Neural crest cell (in vitro differentiated cells): ENCODE data around the gene ACR. TPM values are rescaled to one million over a fixed set of nuclear protein-coding genes. Genes with fewer than 3 reads are reported as not detected.
"Not testable (repeated sequence)": the region's sequence is repeated elsewhere in the genome, so short reads cannot be mapped to it uniquely, and the experiment has no call there.

Experiments
- DNase-seq: peaks from one replicate; pipeline ENCODE4 v3.0.0; 2021; ENCODE audit warnings: low read depth, mixed read lengths, low spot score
- H3K27ac Mint-ChIP-seq: one replicate; pipeline ENCODE4 v1.8.0; 2021; ENCODE audit warnings: mild to moderate bottlenecking, mixed read lengths; ENCODE audit not compliant: unreplicated experiment
- H3K27me3 Mint-ChIP-seq: 2 replicates; pipeline ENCODE4 v1.8.0; 2021; ENCODE audit warnings: low read depth, mild to moderate bottlenecking, mixed read lengths
- H3K36me3 Mint-ChIP-seq: 2 replicates; pipeline ENCODE4 v1.8.0; 2021; ENCODE audit warnings: low read depth, mild to moderate bottlenecking, mixed read lengths
- H3K4me1 Mint-ChIP-seq: 2 replicates; pipeline ENCODE4 v1.8.0; 2021; ENCODE audit warnings: mixed read lengths
- H3K4me3 Mint-ChIP-seq: one replicate; pipeline ENCODE4 v1.8.0; 2021; ENCODE audit warnings: mild to moderate bottlenecking, mixed read lengths
- H3K9me3 Mint-ChIP-seq: 2 replicates; pipeline ENCODE4 v1.8.0; 2021; ENCODE audit warnings: mixed read lengths
- CTCF ChIP-seq: fragments of 200-600 bp; sonication (generic); conservative IDR thresholded peaks from 2 replicates; pipeline ENCODE4 v1.5.0; 2021; ENCODE audit warnings: antibody characterized with exemption, mild to moderate bottlenecking
- total RNA-seq: library from RNA; stranded (reverse); gene quantifications from 2 replicates; pipeline ENCODE4 v1.2.1, GENCODE V29; 2021

Gene ACR
- total RNA-seq, 1 donor from 2014 or later = not detected

- H3K9me3 Mint-ChIP-seq = no peaks in the 10 kb centered on the region
- H3K4me1 Mint-ChIP-seq = no peaks in the 10 kb centered on the region
- no peak for TF ChIP-seq CTCF
- DNase-seq = no peak
- H3K4me3 Mint-ChIP-seq = no peak overlapping the region
- peaks cover 33% of the 10 kb centered on the region for H3K27me3 Mint-ChIP-seq
- H3K36me3 Mint-ChIP-seq = no peaks in the 10 kb centered on the region
- H3K27ac Mint-ChIP-seq = no peak overlapping the region
These were observed 1.9 kb downstream of the ACR start for GRCh38 chr22:50739894-50740293.

DNA sequence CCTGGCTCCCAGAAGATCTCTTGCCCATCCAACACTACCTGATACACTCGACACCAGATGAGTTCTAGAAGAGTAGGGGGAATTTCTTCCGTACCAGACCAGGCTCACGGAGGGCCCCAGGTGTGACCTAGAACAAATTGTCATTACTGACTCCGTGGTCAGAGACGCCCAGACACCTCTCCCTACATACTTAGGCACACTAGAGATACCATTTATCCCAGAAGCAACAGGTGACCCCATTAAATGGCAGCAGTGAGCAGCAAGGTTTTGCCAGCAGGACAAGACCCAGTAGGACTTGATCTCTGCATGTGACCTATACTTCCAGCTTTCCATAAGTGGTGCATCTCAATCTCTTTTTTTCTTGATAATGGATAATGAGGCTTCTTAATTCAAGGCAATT is 2.7 kb downstream of the ACR start:
- not testable (repeated sequence) for DNase-seq, H3K9me3 Mint-ChIP-seq, H3K4me1 Mint-ChIP-seq, H3K4me3 Mint-ChIP-seq, H3K36me3 Mint-ChIP-seq, H3K27ac Mint-ChIP-seq
- H3K27me3 Mint-ChIP-seq = peaks cover 29% of the 10 kb centered on the region

- not testable (repeated sequence) for H3K4me1 Mint-ChIP-seq, H3K27ac Mint-ChIP-seq
- H3K27me3 Mint-ChIP-seq = peaks cover 14% of the 10 kb centered on the region
These were observed 6.4 kb downstream of the ACR start for GRCh38 chr22:50744424-50744823.

GRCh38 chr22:50747521-50747920 is 9.5 kb downstream of the ACR start:
- not testable (repeated sequence) for H3K9me3 Mint-ChIP-seq, H3K4me3 Mint-ChIP-seq, H3K27me3 Mint-ChIP-seq

More at GRCh38 chr22:50744424-50744823, 6.4 kb downstream of the ACR start:
- not testable (repeated sequence) for H3K9me3 Mint-ChIP-seq, H3K4me3 Mint-ChIP-seq, DNase-seq, H3K36me3 Mint-ChIP-seq

DNA sequence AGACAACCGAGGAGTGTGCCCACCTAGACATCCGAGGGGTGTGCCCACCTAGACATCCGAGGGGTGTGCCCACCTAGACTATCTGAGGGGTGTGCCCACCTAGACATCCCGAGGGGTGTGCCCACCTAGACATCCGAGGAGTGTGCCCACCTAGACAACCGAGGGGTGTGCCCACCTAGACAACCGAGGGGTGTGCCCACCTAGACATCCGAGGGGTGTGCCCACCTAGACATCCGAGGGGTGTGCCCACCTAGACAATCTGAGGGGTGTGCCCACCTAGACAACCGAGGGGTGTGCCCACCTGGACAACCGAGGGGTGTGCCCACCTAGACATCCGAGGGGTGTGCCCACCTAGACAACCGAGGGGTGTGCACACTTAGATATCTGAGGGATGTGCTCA is 10.6 kb downstream of the ACR start:
- not testable (repeated sequence) for H3K9me3 Mint-ChIP-seq, H3K4me3 Mint-ChIP-seq, DNase-seq, H3K27ac Mint-ChIP-seq, H3K4me1 Mint-ChIP-seq, H3K36me3 Mint-ChIP-seq
- H3K27me3 Mint-ChIP-seq = peaks cover 16% of the 10 kb centered on the region

More at GRCh38 chr22:50747521-50747920, 9.5 kb downstream of the ACR start:
- DNase-seq, H3K36me3 Mint-ChIP-seq, H3K27ac Mint-ChIP-seq, H3K4me1 Mint-ChIP-seq: not testable (repeated sequence)

DNA sequence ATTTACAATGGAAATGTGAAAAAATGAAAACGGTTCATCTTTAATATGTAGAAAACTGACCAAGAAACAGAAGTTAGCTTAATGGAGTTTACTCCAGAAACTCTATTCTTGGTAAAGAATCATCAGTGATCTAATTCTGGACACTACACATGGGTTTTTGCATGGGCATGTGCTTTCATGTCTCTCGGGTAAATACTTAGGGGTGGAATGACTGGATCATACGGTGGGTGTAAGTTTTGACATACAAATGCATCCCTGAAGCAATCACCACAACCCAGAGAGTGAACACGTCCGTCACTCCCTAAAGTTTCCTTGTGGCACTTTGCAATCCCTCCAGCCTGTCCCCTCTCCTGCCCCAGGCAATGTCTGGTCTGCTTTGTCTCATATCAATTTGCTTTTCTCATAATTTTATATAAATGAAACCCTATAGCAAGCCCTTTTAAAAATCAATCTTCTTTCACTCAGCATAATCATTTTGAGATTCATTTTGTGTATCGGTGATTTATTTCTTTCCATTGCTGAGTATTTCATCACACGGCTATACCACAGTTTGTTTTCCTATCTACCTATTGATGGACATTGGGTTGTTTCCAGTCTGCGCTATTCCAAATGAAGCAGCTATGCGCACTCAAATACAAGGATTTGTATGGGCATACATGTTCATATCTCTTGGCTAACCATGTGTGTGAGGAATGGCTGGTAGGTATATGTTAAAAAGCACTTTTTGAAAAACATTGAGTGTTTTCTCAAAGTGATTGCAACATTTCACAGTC is 11.5 kb downstream of the ACR start:
- not testable (repeated sequence) for H3K9me3 Mint-ChIP-seq, DNase-seq, H3K4me1 Mint-ChIP-seq, H3K4me3 Mint-ChIP-seq, H3K36me3 Mint-ChIP-seq, H3K27ac Mint-ChIP-seq
- H3K27me3 Mint-ChIP-seq = peaks cover 17% of the 10 kb centered on the region

- DNase-seq, H3K9me3 Mint-ChIP-seq, H3K27ac Mint-ChIP-seq, H3K36me3 Mint-ChIP-seq, H3K27me3 Mint-ChIP-seq, H3K4me1 Mint-ChIP-seq: not testable (repeated sequence)
- peak overlapping the region; percentile 44 for H3K4me3 Mint-ChIP-seq
These were observed 17.2 kb downstream of the ACR start for GRCh38 chr22:50755251-50755650.

DNA sequence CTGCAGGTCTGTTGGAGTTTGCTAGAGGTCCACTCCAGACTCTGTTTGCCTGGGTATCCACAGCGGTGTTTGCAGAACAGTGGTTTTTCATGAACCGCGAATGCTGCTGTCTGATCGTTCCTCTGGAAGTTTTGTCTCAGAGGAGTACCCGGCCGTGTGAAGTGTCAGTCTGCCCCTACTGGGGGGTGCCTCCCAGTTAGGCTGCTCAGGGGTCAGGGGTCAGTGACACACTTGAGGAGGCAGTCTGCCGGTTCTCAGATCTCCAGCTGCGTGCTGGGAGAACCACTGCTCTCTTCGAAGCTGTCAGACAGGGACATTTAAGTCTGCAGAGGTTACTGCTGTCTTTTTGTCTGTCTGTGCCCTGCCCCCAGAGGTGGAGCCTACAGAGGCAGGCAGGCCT is 18.4 kb downstream of the ACR start:
- H3K27ac Mint-ChIP-seq, H3K36me3 Mint-ChIP-seq, DNase-seq, H3K4me1 Mint-ChIP-seq, H3K9me3 Mint-ChIP-seq, H3K27me3 Mint-ChIP-seq: not testable (repeated sequence)
- peak overlapping the region; percentile 96 for H3K4me3 Mint-ChIP-seq

GRCh38 chr22:50756949-50757491 is 19.0 kb downstream of the ACR start:
- not testable (repeated sequence) for H3K36me3 Mint-ChIP-seq, H3K9me3 Mint-ChIP-seq, H3K27me3 Mint-ChIP-seq, H3K4me1 Mint-ChIP-seq
- DNase-seq = peak; percentile 51
- peak; percentile 49 for TF ChIP-seq CTCF
- Mint-ChIP-seq H3K4me3 (peak overlapping the region; percentile 96), H3K27ac (peak overlapping the region; percentile 98)

- not testable (repeated sequence) for H3K27ac Mint-ChIP-seq, H3K36me3 Mint-ChIP-seq, DNase-seq, H3K4me1 Mint-ChIP-seq, H3K27me3 Mint-ChIP-seq, H3K9me3 Mint-ChIP-seq
- H3K4me3 Mint-ChIP-seq = peak overlapping the region; percentile 47
These were observed 21.8 kb downstream of the ACR start for GRCh38 chr22:50759597-50760341.

GRCh38 chr22:50761829-50762228 is 23.8 kb downstream of the ACR start:
- not testable (repeated sequence) for H3K36me3 Mint-ChIP-seq, H3K27me3 Mint-ChIP-seq

More at GRCh38 chr22:50761829-50762228, 23.8 kb downstream of the ACR start:
- DNase-seq, H3K9me3 Mint-ChIP-seq, H3K4me1 Mint-ChIP-seq, H3K4me3 Mint-ChIP-seq, H3K27ac Mint-ChIP-seq: not testable (repeated sequence)
